ENCODE results near the gene GFAP. TPM values are rescaled to one million over a fixed set of nuclear protein-coding genes. Genes with fewer than 3 reads are reported as not detected.
A peak's percentile ranks its signal among the peaks of the same experiment; 100 is the strongest.

GFAP gene
- total RNA-seq, 1 donor from 2014 or later, result 7.0 TPM

DNA sequence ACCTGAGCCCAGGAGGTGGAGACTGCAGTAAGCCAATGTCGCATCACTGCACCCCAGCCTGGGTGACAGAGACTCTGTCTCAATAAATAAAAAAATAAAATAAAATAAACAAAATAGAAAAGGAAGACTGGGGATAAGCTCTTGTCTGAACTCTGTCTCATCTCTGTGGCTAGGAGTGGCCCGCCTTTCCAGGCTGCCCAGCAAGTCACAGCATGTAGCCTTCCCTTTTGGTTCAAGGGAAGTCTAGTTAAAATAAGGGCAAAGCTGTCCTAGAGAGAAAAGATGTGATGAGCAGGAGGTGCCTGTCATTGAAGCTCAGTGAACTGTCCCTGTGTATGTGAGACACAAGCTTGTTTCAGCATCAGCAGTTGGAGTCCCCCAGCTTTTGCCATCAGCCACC, 2.7 kb upstream of the GFAP start:
- intact Hi-C loops (cut with DNase I), result no loop called here
- DNase-seq (ENCODE audit: low spot score), result no peak

DNA sequence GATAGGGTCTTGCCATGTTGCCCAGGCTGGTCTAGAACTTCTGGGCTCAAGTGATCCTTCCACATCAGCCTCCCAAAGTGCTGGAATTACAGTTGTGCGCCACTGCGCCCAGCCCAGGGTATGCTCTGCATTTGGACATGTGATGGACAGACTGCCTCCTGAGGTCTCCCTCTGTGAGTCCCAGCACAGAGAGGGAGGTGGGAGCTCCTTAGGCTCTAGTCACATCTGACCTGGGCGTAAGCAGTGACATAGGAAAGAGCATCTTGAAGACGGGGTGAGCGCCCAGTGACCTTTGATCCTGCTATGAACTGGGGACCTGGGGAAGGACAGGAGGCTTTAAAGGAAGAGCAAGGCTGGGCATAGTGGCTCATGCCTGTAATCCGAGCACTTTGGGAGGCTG, 2.2 kb upstream of the GFAP start:
- peak; percentile 63 for DNase-seq (ENCODE audit: low spot score)
- intact Hi-C loops (cut with DNase I), result loop anchor here (2.0 kb wide), 1 partner anchor 61 kb away; no protein-coding TSS in a partner anchor

DNA sequence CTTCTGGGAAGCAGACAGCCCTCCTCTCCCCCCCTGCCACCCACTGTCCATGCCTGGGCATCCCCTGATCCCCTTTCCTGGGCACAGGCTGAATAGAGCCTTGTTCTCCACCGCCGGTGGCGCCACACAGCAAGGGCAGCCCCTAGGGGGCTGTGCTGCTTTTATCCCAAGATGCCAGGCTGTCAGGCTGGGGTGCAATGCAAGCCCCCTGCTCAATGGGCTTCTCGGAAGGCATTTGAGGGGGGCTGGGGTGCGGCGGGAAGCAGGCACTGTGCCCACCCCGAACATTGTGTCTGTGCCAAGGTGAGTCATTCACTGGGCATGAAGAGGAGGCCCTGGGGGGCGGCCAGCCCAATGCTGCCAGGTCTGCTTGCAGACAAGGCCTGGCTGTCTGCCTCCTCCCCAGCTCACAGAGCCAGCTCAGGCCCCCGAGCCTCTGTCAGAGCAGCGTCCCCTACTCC, 1.5 kb upstream of the GFAP start:
- intact Hi-C loops (cut with DNase I), result loop anchor here (2.0 kb wide), 1 partner anchor 62 kb away; no protein-coding TSS in a partner anchor
- DNase-seq (ENCODE audit: low spot score), result no peak

DNA sequence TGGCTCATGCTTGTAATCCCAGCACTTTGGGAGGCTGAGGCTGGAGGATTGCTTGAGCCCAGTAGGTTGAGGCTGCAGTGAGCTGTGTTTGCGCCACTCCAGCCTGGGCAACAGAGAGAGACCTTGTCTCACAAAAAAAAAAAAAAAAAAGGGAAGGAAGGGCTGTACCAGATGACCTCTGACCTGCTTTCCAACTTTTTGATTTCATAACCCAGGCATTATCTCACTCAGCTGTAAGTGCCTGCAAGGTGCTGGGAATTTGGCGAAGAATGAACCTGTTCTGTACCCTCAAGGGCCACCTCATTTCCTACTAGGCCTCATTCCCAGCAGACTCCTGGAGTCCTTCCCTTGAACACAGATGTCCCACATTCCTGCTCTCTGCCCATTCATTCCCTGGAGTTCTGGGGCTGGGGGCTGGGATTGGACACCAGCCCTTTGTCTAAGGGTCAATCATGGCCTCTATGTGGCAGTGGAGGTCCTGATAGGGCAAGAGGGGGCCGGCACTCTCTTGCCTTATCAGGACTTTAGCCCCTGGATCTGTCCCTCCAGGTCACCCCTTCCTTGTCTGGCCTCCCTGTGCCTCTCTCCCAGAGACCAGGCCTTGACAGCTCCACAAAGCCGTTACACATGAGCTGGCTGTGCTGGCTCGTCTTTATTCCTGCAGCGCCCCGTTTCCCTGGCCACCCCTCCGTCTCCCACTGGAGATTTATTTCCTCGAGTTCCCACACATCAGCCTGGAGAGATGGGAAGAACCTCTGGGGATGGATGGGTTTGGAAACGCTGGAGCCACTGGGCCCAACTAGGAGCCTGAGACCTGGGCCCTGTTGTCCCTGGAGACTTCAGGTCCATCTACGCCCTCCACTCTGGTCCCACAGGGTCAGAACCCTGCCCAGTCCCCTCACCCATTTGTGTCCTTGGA, 821 bp upstream of the GFAP start:
- intact Hi-C loops (cut with DNase I), result loop anchor here (2.0 kb wide), 1 partner anchor 63 kb away; no protein-coding TSS in a partner anchor
- DNase-seq (ENCODE audit: low spot score), result no peak

DNA sequence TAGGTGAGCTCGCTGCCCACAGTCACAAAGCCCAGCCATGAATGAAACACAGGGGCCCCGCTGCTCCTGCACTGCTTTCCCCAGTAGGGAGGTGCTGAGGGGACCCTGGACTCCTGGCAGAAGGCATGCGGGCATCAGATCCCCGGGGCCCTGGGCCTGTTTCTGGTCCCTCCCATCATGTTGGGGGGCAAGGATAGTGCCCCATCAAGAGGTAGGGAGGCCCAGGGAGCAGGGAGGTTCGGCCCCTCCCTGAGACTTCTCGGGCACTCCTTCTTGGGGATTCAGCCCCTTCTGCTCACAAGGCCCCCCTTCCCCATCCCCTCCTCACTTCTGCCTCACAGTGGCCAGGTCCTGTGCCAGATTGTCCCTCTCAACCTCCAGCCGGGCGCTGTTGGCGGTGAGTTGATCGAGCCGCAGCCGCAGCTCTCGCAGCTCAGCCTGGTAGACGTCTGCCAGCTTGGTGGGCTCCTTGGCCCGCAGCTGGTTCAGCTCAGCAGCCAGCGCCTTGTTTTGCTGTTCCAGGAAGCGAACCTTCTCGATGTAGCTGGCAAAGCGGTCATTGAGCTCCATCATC, 515 bp downstream of the GFAP start:
- DNase-seq (ENCODE audit: low spot score), result peak; percentile 51
- intact Hi-C loops (cut with DNase I), result no loop called here

DNA sequence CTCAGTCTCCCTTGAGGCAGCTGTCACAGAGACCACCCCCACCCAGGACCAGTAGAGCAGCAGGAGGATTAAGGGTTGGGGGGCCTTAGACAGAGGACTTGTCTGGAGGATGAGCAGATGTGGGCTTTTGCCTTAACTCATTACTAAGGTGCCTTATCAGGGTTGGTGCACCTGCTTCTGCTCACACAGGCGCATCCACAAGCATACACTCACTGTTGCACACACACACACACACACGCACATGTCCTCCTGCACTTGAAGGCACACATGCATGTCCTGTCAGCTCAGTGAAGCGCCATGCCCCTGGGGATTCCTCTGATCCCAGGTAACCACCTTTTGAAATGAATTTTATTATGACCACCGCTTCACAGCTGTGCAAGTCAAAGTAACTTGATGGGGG, 1.2 kb downstream of the GFAP start:
- intact Hi-C loops (cut with DNase I), result no loop called here

DNA sequence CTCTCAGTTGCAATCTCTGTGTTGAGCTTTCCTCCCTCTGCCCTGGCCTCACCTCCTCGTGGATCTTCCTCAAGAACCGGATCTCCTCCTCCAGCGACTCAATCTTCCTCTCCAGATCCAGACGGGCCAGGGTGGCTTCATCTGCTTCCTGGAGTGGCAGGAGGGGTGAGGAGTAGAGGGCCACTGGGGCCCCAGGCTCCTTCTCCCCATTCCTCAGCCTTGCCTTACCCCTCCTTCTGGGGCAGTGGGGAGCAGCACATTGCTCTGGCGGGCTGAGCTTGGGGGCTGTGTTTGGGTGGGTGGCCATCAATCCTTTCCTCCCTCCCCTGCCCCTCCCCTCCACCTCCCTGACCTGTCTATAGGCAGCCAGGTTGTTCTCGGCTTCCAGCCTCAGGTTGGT, 1.6 kb downstream of the GFAP start:
- DNase-seq (ENCODE audit: low spot score), result peak; percentile 43
- intact Hi-C loops (cut with DNase I), result no loop called here

More for the DNA sequence above, 1.2 kb downstream of the GFAP start:
- no peak for DNase-seq (ENCODE audit: low spot score)

DNA sequence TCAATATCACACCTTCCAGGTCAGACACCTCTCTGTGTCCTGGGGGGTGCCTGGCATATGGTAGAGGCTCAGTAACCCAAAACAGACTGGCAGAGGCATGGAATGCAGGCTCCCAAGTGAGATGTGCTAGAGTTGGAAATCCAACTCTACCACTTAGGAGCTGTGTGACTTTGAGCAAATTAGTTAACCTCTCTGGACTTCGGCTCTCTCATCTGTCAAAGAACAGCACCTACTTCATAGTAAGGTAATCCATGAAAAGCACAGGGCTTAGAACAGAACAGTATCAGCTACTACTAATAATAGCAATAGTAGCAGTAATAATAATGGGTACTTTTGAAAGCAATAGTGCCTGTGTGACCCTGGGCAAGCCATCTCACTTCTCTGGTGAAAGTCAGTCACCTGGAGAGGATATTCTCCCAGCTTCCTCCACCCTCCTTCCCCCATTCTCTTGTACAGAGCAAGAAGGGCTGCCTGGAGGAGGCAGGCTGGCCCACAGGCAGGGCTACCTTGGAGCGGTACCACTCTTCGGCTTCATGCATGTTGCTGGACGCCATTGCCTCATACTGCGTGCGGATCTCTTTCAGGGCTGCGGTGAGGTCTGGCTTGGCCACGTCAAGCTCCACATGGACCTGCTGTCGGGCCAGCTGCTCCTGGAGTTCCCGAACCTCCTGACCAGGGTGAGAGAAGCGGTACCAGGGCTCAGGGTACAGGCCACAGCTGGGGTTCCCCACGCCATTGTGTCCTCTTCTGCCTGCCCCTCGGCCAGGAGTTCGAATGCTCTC, 2.3 kb downstream of the GFAP start:
- DNase-seq (ENCODE audit: low spot score), result peak; percentile 69
- intact Hi-C loops (cut with DNase I), result no loop called here

DNA sequence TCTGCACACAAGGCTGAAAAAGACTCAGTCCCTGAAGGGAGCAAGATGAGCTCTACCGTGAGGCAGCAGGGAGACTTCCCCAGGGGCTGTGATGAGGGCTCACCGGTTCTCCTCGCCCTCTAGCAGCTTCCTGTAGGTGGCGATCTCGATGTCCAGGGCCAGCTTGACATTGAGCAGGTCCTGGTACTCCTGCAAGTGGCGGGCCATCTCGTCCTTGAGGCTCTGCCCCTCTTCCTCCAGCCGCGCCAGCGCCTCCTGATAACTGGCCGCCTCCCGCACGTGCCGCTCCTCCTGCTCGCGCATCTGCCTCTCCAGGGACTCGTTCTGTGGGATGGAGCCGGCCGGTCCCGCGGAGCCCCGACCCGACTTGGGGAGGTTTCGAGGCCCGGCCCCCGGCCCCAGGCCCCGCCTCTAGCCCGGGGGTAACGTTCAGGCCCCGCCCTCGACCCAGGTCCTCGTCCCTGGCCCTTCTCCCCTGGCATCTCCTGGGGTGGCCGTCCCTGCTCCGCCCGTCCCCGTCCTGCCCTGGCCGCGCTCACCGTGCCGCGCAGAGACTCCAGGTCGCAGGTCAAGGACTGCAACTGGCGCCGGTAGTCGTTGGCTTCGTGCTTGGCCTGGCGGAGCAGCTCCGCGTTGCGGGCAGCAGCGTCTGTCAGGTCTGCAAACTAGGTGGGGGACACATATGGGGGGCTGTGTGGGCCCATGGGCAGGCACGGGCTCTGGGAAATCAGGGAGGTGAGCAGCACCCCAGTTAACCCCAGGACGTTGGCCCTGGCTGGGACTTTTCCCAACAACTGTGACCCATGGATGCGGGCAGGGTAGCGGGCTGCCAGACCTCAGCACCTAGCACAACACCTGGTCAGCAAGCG, 3.9 kb downstream of the GFAP start:
- peak; percentile 83 for DNase-seq (ENCODE audit: low spot score)
- intact Hi-C loops (cut with DNase I), result no loop called here

DNA sequence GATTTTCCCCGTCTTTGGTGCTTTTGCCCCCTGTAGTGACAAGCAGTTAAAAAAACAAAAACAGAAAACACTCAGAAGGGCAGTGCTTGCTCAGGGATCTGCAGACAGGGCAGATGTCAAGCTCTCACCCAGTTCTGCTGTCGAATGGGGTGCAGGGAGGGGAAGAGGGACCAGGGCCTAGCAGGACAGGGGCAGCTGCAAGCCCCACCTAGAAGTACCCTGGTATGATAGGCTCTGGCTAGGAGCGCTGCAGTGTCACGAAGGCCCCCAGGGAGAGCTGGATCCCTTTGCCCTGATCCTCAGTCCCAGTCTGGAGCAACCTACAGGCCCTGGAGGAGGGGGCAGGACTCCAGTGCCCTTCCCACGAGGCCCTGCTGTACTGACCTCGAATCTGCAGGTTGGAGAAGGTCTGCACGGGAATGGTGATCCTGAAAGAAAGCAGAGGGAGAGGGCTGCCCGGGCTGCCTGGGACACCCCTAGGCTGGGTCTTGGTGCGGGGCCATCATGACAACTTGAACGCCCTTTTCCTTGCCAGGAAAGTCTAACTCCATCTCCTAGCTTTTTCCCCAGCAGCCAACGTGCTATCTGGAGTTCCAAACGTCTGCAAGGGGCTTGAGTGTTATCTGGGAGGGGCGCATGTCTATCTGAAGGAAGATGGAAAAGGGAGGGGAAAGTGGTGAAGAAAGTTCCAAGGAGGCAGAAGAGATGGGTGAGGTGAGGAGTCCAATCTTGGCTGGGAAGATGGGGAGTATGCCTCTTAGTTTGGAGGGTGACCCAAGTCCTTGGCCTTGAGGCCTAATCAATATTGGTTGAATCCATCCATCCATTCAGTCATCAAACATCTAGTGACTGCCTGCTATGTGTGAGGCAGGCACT, 4.8 kb downstream of the GFAP start:
- intact Hi-C loops (cut with DNase I), result no loop called here

DNA sequence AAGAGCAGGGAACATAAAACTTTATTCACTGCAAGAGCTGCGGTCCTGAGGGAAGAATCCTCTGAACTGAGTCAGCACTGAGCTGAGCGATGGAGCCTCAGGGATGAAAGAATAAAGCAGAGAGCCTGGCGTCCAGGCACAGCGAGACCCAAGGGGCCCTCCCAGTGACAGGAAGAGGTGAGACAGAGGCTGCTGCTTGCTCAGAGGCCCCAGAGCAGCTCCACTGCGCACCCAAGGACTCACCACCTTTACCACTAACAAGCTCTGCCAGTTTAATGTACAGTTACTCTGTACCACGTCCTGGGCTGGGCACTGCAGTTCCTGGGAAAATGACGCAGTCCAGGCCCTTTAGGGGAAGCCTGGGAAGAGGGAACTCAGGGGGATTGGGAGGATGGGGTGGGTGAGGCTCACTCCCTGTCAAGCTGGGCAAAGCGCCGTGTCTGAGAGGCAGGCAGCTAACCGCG, 5.6 kb downstream of the GFAP start:
- intact Hi-C loops (cut with DNase I), result no loop called here
- no peak for DNase-seq (ENCODE audit: low spot score)

More for the DNA sequence above, 4.8 kb downstream of the GFAP start:
- no peak for DNase-seq (ENCODE audit: low spot score)

DNA sequence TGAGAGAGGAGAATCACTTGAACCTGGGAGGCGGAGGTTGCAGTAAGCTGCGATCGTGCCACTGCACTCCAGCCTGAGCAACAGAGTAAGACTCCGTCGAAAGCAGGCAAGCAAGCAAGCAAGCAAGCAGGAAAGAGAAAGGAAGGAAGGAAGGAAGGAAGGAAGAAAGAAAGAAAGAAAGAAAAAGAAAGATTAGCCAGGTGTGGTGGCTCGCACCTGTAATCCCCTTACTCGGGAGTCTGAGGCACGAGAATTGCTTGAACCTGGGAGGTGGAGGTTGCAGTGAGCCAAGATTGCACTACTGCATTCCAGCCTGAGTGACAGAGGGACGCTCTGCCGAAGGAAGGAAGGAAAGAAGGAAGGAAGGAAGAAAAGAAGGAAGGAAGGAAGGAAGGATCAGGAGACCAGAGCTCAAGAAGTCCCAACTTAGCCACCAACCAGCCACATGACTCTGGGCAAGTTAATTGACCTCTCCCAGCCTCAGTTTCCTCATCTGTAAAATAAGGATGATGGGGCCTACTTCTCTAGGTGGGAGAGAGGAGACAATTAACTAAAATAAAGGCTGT, 6.5 kb downstream of the GFAP start:
- DNase-seq (ENCODE audit: low spot score), result no peak
- intact Hi-C loops (cut with DNase I), result no loop called here

DNA sequence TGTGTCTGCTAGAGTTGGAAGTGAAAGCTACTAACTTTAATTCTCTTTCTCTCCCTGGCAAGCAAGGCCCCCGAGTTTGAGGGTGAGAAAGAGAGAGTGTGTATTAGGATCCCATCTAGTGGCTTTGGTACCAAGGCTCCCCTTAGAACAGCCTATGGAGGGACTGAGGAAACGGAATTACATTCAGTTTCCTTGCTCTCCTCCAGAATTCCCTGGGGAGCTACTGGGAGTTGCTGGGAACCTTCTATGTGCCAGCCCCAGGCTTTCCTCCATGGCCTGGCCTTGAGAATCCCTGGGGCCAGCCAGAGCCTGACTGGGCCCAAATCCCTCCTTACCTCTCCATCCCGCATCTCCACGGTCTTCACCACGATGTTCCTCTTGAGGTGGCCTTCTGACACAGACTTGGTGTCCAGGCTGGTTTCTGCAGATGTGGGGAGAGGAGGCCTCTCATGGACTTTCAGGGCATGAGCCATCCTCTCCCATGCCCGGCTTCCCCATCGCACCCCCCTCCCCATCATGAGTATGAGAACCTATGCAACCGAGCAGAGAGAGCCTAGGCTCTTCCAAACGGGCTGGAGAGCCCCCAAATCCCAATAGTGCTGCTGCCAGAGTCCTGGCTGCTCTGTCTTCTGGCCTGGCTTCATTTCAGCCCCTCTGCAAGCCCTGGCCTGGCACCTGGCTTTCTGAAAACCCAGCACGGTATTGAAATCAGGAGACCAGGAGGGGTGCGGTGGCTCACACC, 7.4 kb downstream of the GFAP start:
- intact Hi-C loops (cut with DNase I), result no loop called here
- no peak for DNase-seq (ENCODE audit: low spot score)

DNA sequence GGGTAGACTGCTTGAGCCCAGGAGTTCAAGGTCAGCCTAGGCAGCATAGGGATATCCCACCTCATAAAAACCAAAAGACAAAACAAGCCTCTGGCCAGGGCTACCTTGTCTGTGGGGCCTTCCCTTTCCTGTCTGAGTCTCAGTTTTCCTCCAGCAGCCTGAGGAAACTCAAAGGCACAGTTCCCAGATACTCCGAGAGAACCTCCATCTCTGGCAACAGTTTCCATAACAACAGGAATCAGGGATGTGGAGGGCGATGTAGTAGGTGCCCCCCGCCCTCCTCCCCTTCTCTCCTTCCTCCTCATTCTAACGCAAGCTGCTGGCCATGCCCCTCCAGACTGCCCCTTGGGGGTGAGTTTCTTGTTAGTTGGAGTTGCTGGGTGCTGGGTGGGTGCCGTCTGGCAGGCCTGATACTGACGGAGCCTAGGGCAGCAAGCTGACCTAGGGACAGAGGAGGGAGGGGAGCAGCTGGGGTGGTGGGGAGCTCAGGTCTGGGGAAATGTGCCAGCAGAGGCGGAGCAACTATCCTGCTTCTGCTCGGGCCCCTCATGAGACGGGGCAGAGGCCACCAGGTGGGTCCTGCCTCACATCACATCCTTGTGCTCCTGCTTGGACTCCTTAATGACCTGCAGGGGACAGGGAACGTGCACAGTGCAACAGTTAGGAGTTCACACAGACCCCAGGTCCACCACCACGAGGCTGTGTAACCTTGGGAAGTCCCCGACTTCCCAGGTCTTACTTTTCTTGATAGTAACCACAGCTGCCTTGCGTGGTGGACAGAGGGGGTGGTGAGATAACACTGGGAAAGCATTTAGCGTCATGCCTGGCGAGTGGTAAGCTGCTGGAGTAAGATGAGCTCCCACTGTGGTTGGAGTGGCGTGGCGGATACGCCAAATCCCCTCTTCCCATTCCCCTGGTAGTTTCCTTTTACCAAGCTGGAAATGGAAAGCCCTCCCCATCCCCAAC, 8.3 kb downstream of the GFAP start:
- intact Hi-C loops (cut with DNase I), result no loop called here
- DNase-seq (ENCODE audit: low spot score), result no peak

DNA sequence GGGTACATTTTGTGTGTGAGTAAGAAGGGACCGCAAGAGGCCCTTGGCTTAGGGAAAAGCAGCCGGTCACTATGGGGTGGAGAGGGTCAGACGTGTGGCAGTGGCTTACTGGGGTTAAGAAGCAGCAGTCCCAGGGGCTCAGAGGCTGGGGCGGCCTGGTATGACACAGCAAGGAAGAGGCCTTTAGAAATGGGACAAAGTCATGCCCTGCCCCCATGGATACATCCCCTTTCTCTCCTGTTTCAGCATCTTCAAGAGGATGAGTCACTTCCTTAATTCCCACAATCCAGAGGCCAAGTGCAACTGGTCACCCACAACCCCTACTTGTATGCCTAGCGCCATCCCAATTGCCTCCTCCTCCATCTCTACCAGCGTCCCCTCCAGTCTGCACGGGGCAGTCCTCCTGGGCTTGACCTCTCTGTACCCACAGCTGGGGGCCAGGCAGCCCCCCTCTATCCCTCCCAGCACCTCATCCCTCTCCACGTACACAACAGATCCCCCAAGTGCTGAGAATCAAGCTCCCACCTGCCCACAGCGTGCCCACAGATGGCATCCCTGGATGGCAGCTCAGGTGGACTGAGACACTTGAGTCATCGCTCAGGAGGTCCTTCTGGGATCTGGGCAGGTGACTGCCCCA, 9.2 kb downstream of the GFAP start:
- intact Hi-C loops (cut with DNase I), result no loop called here
- no peak for DNase-seq (ENCODE audit: low spot score)
